ENCODE measurements around the gene CSNK1A1.
"Not testable (repeated sequence)": the region's sequence is repeated elsewhere in the genome, so short reads cannot be mapped to it uniquely, and the experiment has no call there.

CSNK1A1 gene

DNA sequence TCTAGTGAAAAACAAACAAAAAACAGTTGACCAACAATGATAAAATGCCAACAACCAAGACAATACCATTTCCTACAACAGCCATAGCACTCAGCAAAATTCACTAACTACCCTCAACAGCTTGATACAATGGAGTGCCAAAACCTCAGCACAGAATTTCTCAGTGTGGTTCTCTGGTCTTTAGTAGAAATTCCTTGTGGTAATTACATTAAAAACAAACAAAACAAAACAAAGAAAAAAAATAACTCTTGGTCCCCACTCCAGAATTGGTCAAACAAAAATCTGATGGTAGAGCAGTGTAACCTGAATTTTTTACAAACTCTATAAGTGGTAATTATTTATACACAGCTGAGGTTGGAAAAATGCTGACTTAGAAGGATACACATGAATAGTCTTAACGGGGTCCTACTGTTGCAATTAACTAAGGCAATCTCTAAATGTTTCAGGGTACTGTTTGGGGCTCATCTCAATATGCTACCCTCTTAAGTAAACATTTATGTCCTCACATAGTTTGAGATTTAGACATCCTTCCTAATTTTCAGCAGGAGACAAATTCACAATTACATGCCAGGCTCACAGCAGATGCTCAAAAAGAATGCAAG is 13.8 kb downstream of the CSNK1A1 start:
- TF ChIP-seq CTCF (IDR thresholded peaks at IDR 0.05; ENCODE audit: insufficient read depth, low read length, poor library complexity, severe bottlenecking): no peak
- Histone ChIP-seq H3K36me3 (ENCODE audit: control insufficient read depth, insufficient read depth, low read length) (peaks cover 4% of the 10 kb centered on the region), H3K4me3 (replicated peaks; ENCODE audit: low read depth, low read length) (no peak overlapping the region), H3K27me3 (replicated peaks; ENCODE audit: control insufficient read depth, insufficient read depth, low read length) (no peaks in the 10 kb centered on the region)
- DNase-seq (ENCODE audit: extremely low read depth, insufficient read length): no peak

DNA sequence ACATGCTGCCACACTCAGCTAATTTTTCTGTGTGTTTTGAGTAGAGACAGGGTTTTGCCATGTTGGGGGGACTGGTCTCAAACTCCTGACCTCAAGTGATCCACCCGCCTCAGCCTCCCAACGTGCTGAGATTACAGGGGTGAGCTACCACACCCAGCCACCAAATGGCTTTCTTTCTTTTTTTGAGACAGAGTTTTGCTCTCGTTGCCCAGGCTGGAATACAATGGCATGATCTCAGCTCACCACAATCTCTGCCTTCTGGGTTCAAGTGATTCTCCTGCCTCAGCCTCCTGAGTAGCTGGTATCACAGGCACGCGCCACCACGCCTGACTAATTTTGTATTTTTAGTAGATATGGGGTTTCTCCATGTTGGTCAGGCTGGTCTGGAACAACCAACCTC is 15.5 kb downstream of the CSNK1A1 start:
- H3K27me3 ChIP-seq (replicated peaks; ENCODE audit: control insufficient read depth, insufficient read depth, low read length); H3K36me3 ChIP-seq (ENCODE audit: control insufficient read depth, insufficient read depth, low read length); H3K4me3 ChIP-seq (replicated peaks; ENCODE audit: low read depth, low read length); DNase-seq (ENCODE audit: extremely low read depth, insufficient read length): not testable (repeated sequence)

- DNase-seq (ENCODE audit: extremely low read depth, insufficient read length): no peak
- no peak overlapping the region for H3K4me3 ChIP-seq (replicated peaks; ENCODE audit: low read depth, low read length)
- no peaks in the 10 kb centered on the region for H3K27me3 ChIP-seq (replicated peaks; ENCODE audit: control insufficient read depth, insufficient read depth, low read length)
- no peak for TF ChIP-seq CTCF (IDR thresholded peaks at IDR 0.05; ENCODE audit: insufficient read depth, low read length, poor library complexity, severe bottlenecking)
- peaks cover 2% of the 10 kb centered on the region for H3K36me3 ChIP-seq (ENCODE audit: control insufficient read depth, insufficient read depth, low read length)
Measured at GRCh38 chr5:149532413-149532812, 18.8 kb downstream of the CSNK1A1 start.

- no peak for DNase-seq (ENCODE audit: extremely low read depth, insufficient read length)
- H3K36me3 ChIP-seq (ENCODE audit: control insufficient read depth, insufficient read depth, low read length): peaks cover 2% of the 10 kb centered on the region
- TF ChIP-seq CTCF (IDR thresholded peaks at IDR 0.05; ENCODE audit: insufficient read depth, low read length, poor library complexity, severe bottlenecking): no peak
- H3K27me3 ChIP-seq (replicated peaks; ENCODE audit: control insufficient read depth, insufficient read depth, low read length): no peaks in the 10 kb centered on the region
- no peak overlapping the region for H3K4me3 ChIP-seq (replicated peaks; ENCODE audit: low read depth, low read length)
Measured at GRCh38 chr5:149529463-149529862, 21.8 kb downstream of the CSNK1A1 start.

DNA sequence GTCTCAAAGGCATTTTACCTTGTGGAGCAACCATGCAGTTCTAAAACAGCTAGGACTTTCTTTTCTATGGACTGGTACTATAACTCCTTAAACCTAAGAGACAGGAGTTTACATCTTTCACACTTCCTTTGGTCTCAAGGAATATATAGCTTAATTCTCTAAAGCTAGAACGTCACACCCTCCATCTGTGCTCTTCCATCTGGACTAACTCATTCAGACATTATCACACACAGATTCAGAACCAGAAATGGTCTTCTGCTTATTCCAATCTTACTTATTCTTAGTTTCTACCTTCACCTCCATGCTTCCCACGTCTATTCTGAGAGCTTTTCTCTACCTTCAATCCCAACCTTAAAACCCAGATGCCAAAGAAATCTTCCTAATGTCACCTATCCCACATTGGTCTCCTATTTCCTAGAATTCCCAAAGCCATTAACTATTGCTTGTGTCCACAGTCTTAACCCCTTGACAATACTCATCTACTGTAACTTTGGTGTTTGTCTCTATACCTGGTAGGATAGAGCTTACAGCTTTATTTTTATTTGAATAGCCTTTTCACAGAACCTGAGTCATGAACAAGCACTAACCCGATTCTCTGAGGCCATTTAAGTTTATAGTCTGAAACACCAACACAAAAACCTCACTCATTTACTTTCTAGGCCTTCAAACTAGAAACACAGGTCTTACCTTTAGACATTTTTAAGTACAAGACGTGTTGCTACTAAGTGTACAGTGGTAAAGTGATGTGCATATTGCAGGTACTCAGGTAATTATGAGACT is 22.8 kb downstream of the CSNK1A1 start:
- DNase-seq (ENCODE audit: extremely low read depth, insufficient read length): no peak
- Histone ChIP-seq H3K27me3 (replicated peaks; ENCODE audit: control insufficient read depth, insufficient read depth, low read length) (no peaks in the 10 kb centered on the region), H3K36me3 (ENCODE audit: control insufficient read depth, insufficient read depth, low read length) (peaks cover 2% of the 10 kb centered on the region), H3K4me3 (replicated peaks; ENCODE audit: low read depth, low read length) (no peak overlapping the region)
- no peak for TF ChIP-seq CTCF (IDR thresholded peaks at IDR 0.05; ENCODE audit: insufficient read depth, low read length, poor library complexity, severe bottlenecking)

- Histone ChIP-seq H3K27me3 (replicated peaks; ENCODE audit: control insufficient read depth, insufficient read depth, low read length) (no peaks in the 10 kb centered on the region), H3K36me3 (ENCODE audit: control insufficient read depth, insufficient read depth, low read length) (peaks cover 5% of the 10 kb centered on the region), H3K4me3 (replicated peaks; ENCODE audit: low read depth, low read length) (no peak overlapping the region)
- TF ChIP-seq CTCF (IDR thresholded peaks at IDR 0.05; ENCODE audit: insufficient read depth, low read length, poor library complexity, severe bottlenecking): no peak
- no peak for DNase-seq (ENCODE audit: extremely low read depth, insufficient read length)
Measured at GRCh38 chr5:149526845-149527590, 24.2 kb downstream of the CSNK1A1 start.

All from GM06990 (cell line).